Calu3 (cell line): Measurements from ENCODE around the gene YPEL1. TPM values are rescaled to one million over a fixed set of nuclear protein-coding genes. Genes with fewer than 3 reads are reported as not detected.

ENCODE experiments used
- BruUV-seq: library from RNA; stranded (reverse); fragments of 400-500 nt; replicated peaks from 2 replicates; lab custom pipeline; 2021; lab: Mats Ljungman, UMichigan
- CTCF ChIA-PET: fragments of 300-600 bp; sonication (Branson Sonifier 250); formaldehyde crosslinking; loops from one replicate; lab custom pipeline; 2022; ENCODE audit warnings: antibody characterized with exemption; lab: Charles Lee
- DNase-seq: peaks from one replicate; pipeline ENCODE4 v3.0.0; 2022
- H3K27ac Mint-ChIP-seq: one replicate; pipeline ENCODE4 v1.8.0; 2022; ENCODE audit warnings: mixed read lengths; ENCODE audit not compliant: unreplicated experiment
- H3K27me3 Mint-ChIP-seq: one replicate; pipeline ENCODE4 v1.8.0; 2022; ENCODE audit warnings: mixed read lengths; ENCODE audit not compliant: unreplicated experiment
- H3K36me3 Mint-ChIP-seq: one replicate; pipeline ENCODE4 v1.8.0; 2022; ENCODE audit warnings: mild to moderate bottlenecking, moderate library complexity, mixed read lengths; ENCODE audit not compliant: insufficient read depth, unreplicated experiment
- H3K4me1 Mint-ChIP-seq: one replicate; pipeline ENCODE4 v1.8.0; 2022; ENCODE audit warnings: mild to moderate bottlenecking, low read depth, mixed read lengths; ENCODE audit not compliant: unreplicated experiment
- H3K4me3 Mint-ChIP-seq: one replicate; pipeline ENCODE4 v1.8.0; 2022; ENCODE audit warnings: mild to moderate bottlenecking, low read depth, moderate library complexity, mixed read lengths; ENCODE audit not compliant: unreplicated experiment
- H3K9me3 Mint-ChIP-seq: one replicate; pipeline ENCODE4 v1.8.0; 2022; ENCODE audit warnings: low read depth, mixed read lengths; ENCODE audit not compliant: unreplicated experiment
- CTCF ChIP-seq: fragments of 200-600 bp; IDR thresholded peaks from one replicate; pipeline ENCODE4 v1.8.0; 2022; ENCODE audit warnings: antibody characterized with exemption; ENCODE audit not compliant: unreplicated experiment
- intact Hi-C: fragments of 100-400 bp; cut with micrococcal nuclease; formaldehyde crosslinking; loops from one replicate; pipeline ENCODE4 v1.10.0; 2022; ENCODE audit not compliant: unreplicated experiment
- total RNA-seq: library from RNA; stranded (reverse); gene quantifications from 2 replicates; pipeline ENCODE4 v1.2.3, GENCODE V29; 2022

The YPEL1 gene
- total RNA-seq, 1 experiment from 2014 or later = 3.3 TPM

- H3K27ac Mint-ChIP-seq = no peak overlapping the region
- no peaks in the 10 kb centered on the region for H3K9me3 Mint-ChIP-seq
- intact Hi-C loops = no loop called here
- CTCF ChIA-PET = interaction anchor here (0.5 to 0.7 kb wide), 2 partner anchors 43 to 130 kb away, joined by 4 to 6 read pairs; no protein-coding TSS in a partner anchor
- H3K4me3 Mint-ChIP-seq = no peak overlapping the region
- H3K36me3 Mint-ChIP-seq = peaks cover 54% of the 10 kb centered on the region
- H3K27me3 Mint-ChIP-seq = no peaks in the 10 kb centered on the region
- TF ChIP-seq CTCF = no peak
- no peak for DNase-seq
- BruUV-seq = no TSS peak
- no peaks in the 10 kb centered on the region for H3K4me1 Mint-ChIP-seq
Measured at GRCh38 chr22:21686634-21687393, 48.8 kb downstream of the YPEL1 start.

GRCh38 chr22:21686193-21686608 lies 49.4 kb downstream of the YPEL1 start:
- H3K9me3 Mint-ChIP-seq = no peaks in the 10 kb centered on the region
- intact Hi-C loops = no loop called here
- H3K4me3 Mint-ChIP-seq = no peak overlapping the region
- no peak overlapping the region for H3K27ac Mint-ChIP-seq
- TF ChIP-seq CTCF = no peak
- no peak for DNase-seq
- CTCF ChIA-PET = no interaction called here
- BruUV-seq = no TSS peak
- H3K27me3 Mint-ChIP-seq = no peaks in the 10 kb centered on the region
- no peaks in the 10 kb centered on the region for H3K4me1 Mint-ChIP-seq
- H3K36me3 Mint-ChIP-seq = peaks cover 57% of the 10 kb centered on the region

- Mint-ChIP-seq H3K4me1 (no peaks in the 10 kb centered on the region), H3K36me3 (peaks cover 55% of the 10 kb centered on the region), H3K9me3 (no peaks in the 10 kb centered on the region), H3K27ac (no peak overlapping the region), H3K4me3 (no peak overlapping the region), H3K27me3 (no peaks in the 10 kb centered on the region)
- no peak for TF ChIP-seq CTCF
- CTCF ChIA-PET = interaction anchor here (0.9 kb wide), 1 partner anchor 112 kb away, joined by 6 read pairs; no protein-coding TSS in a partner anchor
- BruUV-seq = no TSS peak
- DNase-seq = no peak
- intact Hi-C loops = no loop called here
Measured at GRCh38 chr22:21685164-21685513, 50.5 kb downstream of the YPEL1 start.

GRCh38 chr22:21684492-21685163 lies 51.0 kb downstream of the YPEL1 start:
- Mint-ChIP-seq H3K36me3 (peaks cover 55% of the 10 kb centered on the region), H3K27me3 (no peaks in the 10 kb centered on the region), H3K4me1 (no peaks in the 10 kb centered on the region), H3K9me3 (no peaks in the 10 kb centered on the region), H3K27ac (no peak overlapping the region), H3K4me3 (no peak overlapping the region)
- CTCF ChIA-PET = interaction anchor here (0.9 kb wide), 1 partner anchor 111 kb away, joined by 6 read pairs; no protein-coding TSS in a partner anchor
- no peak for DNase-seq
- intact Hi-C loops = no loop called here
- no peak for TF ChIP-seq CTCF
- BruUV-seq = no TSS peak
